Activated T-helper 2 cell treated with anti-CD3 and anti-CD28 coated beads, Interferon-gamma antibody, Interleukin-2, Interleukin-4, amounts not matched to agents 10 μg/mL and 5 μg/mL and 100 μg/mL, durations not matched to agents 14 hours and 24 hours and 36 hours (primary cell): ENCODE data around the gene RNASEH1. TPM values are rescaled to one million over a fixed set of nuclear protein-coding genes. Genes with fewer than 3 reads are reported as not detected.
A peak's percentile ranks its signal among the peaks of the same experiment; 100 is the strongest.

Experiments
- DNase-seq: peaks from one replicate; pipeline ENCODE4 v3.0.0; 2021; ENCODE audit warnings: low spot score
- H3K27ac Mint-ChIP-seq: one replicate; pipeline ENCODE4 v1.8.0; 2021; ENCODE audit warnings: mixed read lengths
- H3K27me3 Mint-ChIP-seq: one replicate; pipeline ENCODE4 v1.8.0; 2021; ENCODE audit warnings: low read depth, mixed read lengths
- H3K36me3 Mint-ChIP-seq: one replicate; pipeline ENCODE4 v1.8.0; 2021; ENCODE audit warnings: low read depth, mixed read lengths
- H3K4me1 Mint-ChIP-seq: one replicate; pipeline ENCODE4 v1.8.0; 2021; ENCODE audit warnings: low read depth, mixed read lengths
- H3K4me3 Mint-ChIP-seq: one replicate; pipeline ENCODE4 v1.8.0; 2021; ENCODE audit warnings: low read depth, mild to moderate bottlenecking, moderate library complexity, mixed read lengths
- H3K9me3 Mint-ChIP-seq: one replicate; pipeline ENCODE4 v1.8.0; 2021; ENCODE audit warnings: mixed read lengths
- intact Hi-C: fragments of 100-400 bp; cut with micrococcal nuclease; formaldehyde crosslinking; loops from one replicate; pipeline ENCODE4 v1.15.1; 2023
- total RNA-seq: library from RNA; stranded (reverse); gene quantifications from 2 replicates; pipeline ENCODE4 v1.2.3, GENCODE V29; 2022

The RNASEH1 gene
- total RNA-seq, 1 donor from 2014 or later = 30.3 TPM

GRCh38 chr2:3598912-3599854, 41.0 kb upstream of the RNASEH1 start:
- Mint-ChIP-seq H3K27me3 (peaks cover 7% of the 10 kb centered on the region), H3K9me3 (no peaks in the 10 kb centered on the region), H3K4me3 (no peak overlapping the region), H3K36me3 (no peaks in the 10 kb centered on the region), H3K4me1 (peaks cover 10% of the 10 kb centered on the region), H3K27ac (no peak overlapping the region)
- intact Hi-C loops = no loop called here
- no peak for DNase-seq

- Mint-ChIP-seq H3K27me3 (peaks cover 10% of the 10 kb centered on the region), H3K27ac (no peak overlapping the region), H3K9me3 (no peaks in the 10 kb centered on the region), H3K4me3 (no peak overlapping the region), H3K4me1 (peaks cover 10% of the 10 kb centered on the region), H3K36me3 (no peaks in the 10 kb centered on the region)
- intact Hi-C loops = no loop called here
- DNase-seq = no peak
Measured at GRCh38 chr2:3598197-3598910, 40.2 kb upstream of the RNASEH1 start.

- peak overlapping the region; percentile 16 for H3K27ac Mint-ChIP-seq
- intact Hi-C loops = loop anchor here (2.0 kb wide), 1 partner anchor 39 kb away; the partner anchor contains the start of gene RNASEH1
- H3K36me3 Mint-ChIP-seq = no peaks in the 10 kb centered on the region
- no peaks in the 10 kb centered on the region for H3K9me3 Mint-ChIP-seq
- no peak for DNase-seq
- peaks cover 10% of the 10 kb centered on the region for H3K4me1 Mint-ChIP-seq
- peaks cover 10% of the 10 kb centered on the region for H3K27me3 Mint-ChIP-seq
- H3K4me3 Mint-ChIP-seq = no peak overlapping the region
Measured at GRCh38 chr2:3597567-3597966, 39.4 kb upstream of the RNASEH1 start.

- peaks cover 10% of the 10 kb centered on the region for H3K4me1 Mint-ChIP-seq
- no peak overlapping the region for H3K4me3 Mint-ChIP-seq
Measured at GRCh38 chr2:3596901-3597417, 38.8 kb upstream of the RNASEH1 start.

GRCh38 chr2:3595985-3596384, 37.9 kb upstream of the RNASEH1 start:
- Mint-ChIP-seq H3K27ac (no peak overlapping the region), H3K27me3 (peaks cover 10% of the 10 kb centered on the region), H3K4me1 (peaks cover 10% of the 10 kb centered on the region), H3K4me3 (no peak overlapping the region), H3K9me3 (no peaks in the 10 kb centered on the region), H3K36me3 (no peaks in the 10 kb centered on the region)
- no peak for DNase-seq
- intact Hi-C loops = loop anchor here (2.0 kb wide), 1 partner anchor 37 kb away; the partner anchor contains the start of gene RNASEH1

More at GRCh38 chr2:3596901-3597417, 38.8 kb upstream of the RNASEH1 start:
- H3K27me3 Mint-ChIP-seq = peaks cover 10% of the 10 kb centered on the region
- H3K27ac Mint-ChIP-seq = no peak overlapping the region
- no peaks in the 10 kb centered on the region for H3K36me3 Mint-ChIP-seq
- intact Hi-C loops = loop anchor here (2.0 kb wide), 1 partner anchor 38 kb away; the partner anchor contains the start of gene RNASEH1
- no peak for DNase-seq
- H3K9me3 Mint-ChIP-seq = no peaks in the 10 kb centered on the region

GRCh38 chr2:3595404-3595803, 37.3 kb upstream of the RNASEH1 start:
- H3K36me3 Mint-ChIP-seq = no peaks in the 10 kb centered on the region
- H3K27me3 Mint-ChIP-seq = peaks cover 10% of the 10 kb centered on the region
- no peak for DNase-seq
- H3K4me3 Mint-ChIP-seq = no peak overlapping the region
- peaks cover 10% of the 10 kb centered on the region for H3K4me1 Mint-ChIP-seq
- H3K9me3 Mint-ChIP-seq = no peaks in the 10 kb centered on the region
- intact Hi-C loops = no loop called here
- no peak overlapping the region for H3K27ac Mint-ChIP-seq

GRCh38 chr2:3594493-3595281, 36.6 kb upstream of the RNASEH1 start, which contains the start of gene COLEC11:
TSS of gene COLEC11 (plus strand) at chr2:3595112. CDS start at chr2:3604341, 9,229 bp downstream.
- Mint-ChIP-seq H3K9me3 (no peaks in the 10 kb centered on the region), H3K27ac (no peak within 1 kb of the TSS), H3K36me3 (no peaks in the 10 kb centered on the region), H3K27me3 (peaks cover 10% of the 10 kb centered on the region), H3K4me1 (peaks cover 10% of the 10 kb centered on the region), H3K4me3 (no peak within 1 kb of the TSS)
- intact Hi-C loops = no loop called here
- DNase-seq = no peak

- Mint-ChIP-seq H3K4me3 (no peak overlapping the region), H3K36me3 (peaks cover 2% of the 10 kb centered on the region), H3K27ac (no peak overlapping the region), H3K4me1 (peaks cover 3% of the 10 kb centered on the region), H3K27me3 (peaks cover 3% of the 10 kb centered on the region), H3K9me3 (no peaks in the 10 kb centered on the region)
- intact Hi-C loops = no loop called here
- no peak for DNase-seq
Measured at GRCh38 chr2:3589086-3589485, 31.0 kb upstream of the RNASEH1 start.

GRCh38 chr2:3588084-3588483, 30.0 kb upstream of the RNASEH1 start:
- intact Hi-C loops = no loop called here
- Mint-ChIP-seq H3K9me3 (no peaks in the 10 kb centered on the region), H3K27me3 (no peaks in the 10 kb centered on the region), H3K27ac (no peak overlapping the region), H3K4me3 (no peak overlapping the region), H3K36me3 (peaks cover 8% of the 10 kb centered on the region), H3K4me1 (peaks cover 5% of the 10 kb centered on the region)
- no peak for DNase-seq

- intact Hi-C loops = no loop called here
- peaks cover 5% of the 10 kb centered on the region for H3K4me1 Mint-ChIP-seq
- DNase-seq = no peak
- no peaks in the 10 kb centered on the region for H3K9me3 Mint-ChIP-seq
- no peaks in the 10 kb centered on the region for H3K27me3 Mint-ChIP-seq
- H3K36me3 Mint-ChIP-seq = peaks cover 11% of the 10 kb centered on the region
- H3K4me3 Mint-ChIP-seq = no peak overlapping the region
- H3K27ac Mint-ChIP-seq = no peak overlapping the region
Measured at GRCh38 chr2:3587432-3587831, 29.3 kb upstream of the RNASEH1 start.

GRCh38 chr2:3587021-3587420, 28.9 kb upstream of the RNASEH1 start:
- no peaks in the 10 kb centered on the region for H3K9me3 Mint-ChIP-seq
- peaks cover 5% of the 10 kb centered on the region for H3K4me1 Mint-ChIP-seq
- peaks cover 12% of the 10 kb centered on the region for H3K36me3 Mint-ChIP-seq
- no peak overlapping the region for H3K4me3 Mint-ChIP-seq
- no peak overlapping the region for H3K27ac Mint-ChIP-seq
- DNase-seq = no peak
- H3K27me3 Mint-ChIP-seq = no peaks in the 10 kb centered on the region
- intact Hi-C loops = no loop called here

GRCh38 chr2:3586220-3586619, 28.1 kb upstream of the RNASEH1 start:
- Mint-ChIP-seq H3K9me3 (no peaks in the 10 kb centered on the region), H3K27ac (no peak overlapping the region), H3K4me3 (no peak overlapping the region), H3K27me3 (no peaks in the 10 kb centered on the region), H3K36me3 (peaks cover 20% of the 10 kb centered on the region), H3K4me1 (peaks cover 5% of the 10 kb centered on the region)
- intact Hi-C loops = no loop called here
- no peak for DNase-seq
